ENCODE results near the gene CFB.

DNA sequence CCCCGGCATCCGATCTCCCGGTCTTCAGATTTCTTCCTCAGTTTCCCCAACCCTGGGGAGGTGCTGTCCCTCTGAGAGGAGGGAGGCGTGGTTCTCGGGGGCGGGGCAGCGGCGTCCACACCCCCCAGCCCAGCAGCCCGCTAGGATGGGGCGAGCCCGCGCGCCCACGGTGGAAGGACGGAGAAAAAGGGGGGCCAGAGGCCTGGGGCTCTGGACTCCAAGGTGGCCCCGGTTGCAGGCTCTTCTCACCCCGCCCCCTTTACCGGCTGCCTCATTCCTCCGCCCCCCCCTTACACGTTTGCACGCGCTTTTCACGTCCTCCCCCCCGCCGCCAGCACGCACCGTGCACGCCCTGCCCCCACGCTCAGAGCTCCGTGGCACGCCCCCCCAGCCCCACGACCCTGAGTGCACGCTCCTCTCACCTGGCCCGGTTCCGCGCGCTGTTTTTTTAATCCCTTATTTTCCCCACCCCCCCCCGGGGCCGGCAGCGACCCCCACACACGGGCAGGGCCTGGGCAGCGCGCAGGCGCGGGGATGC, 44.4 kb upstream of the CFB start:
- TF ChIP-seq, protein P1, sequence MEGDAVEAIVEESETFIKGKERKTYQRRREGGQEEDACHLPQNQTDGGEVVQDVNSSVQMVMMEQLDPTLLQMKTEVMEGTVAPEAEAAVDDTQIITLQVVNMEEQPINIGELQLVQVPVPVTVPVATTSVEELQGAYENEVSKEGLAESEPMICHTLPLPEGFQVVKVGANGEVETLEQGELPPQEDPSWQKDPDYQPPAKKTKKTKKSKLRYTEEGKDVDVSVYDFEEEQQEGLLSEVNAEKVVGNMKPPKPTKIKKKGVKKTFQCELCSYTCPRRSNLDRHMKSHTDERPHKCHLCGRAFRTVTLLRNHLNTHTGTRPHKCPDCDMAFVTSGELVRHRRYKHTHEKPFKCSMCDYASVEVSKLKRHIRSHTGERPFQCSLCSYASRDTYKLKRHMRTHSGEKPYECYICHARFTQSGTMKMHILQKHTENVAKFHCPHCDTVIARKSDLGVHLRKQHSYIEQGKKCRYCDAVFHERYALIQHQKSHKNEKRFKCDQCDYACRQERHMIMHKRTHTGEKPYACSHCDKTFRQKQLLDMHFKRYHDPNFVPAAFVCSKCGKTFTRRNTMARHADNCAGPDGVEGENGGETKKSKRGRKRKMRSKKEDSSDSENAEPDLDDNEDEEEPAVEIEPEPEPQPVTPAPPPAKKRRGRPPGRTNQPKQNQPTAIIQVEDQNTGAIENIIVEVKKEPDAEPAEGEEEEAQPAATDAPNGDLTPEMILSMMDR (conservative IDR thresholded peaks at IDR 0.05; ENCODE audit: low read depth, low read length) = no peak
- TF ChIP-seq EZH2 (IDR thresholded peaks at IDR 0.05; ENCODE audit: borderline replicate concordance, low read depth, low read length, poor library complexity, severe bottlenecking) = no peak

Measured in A673 (cell line).